Fibroblast of lung (primary cell): ENCODE results near the gene TMC5.

Experiments
- EZH2 ChIP-seq: IDR thresholded peaks from 2 replicates; pipeline ENCODE4 v1.5.1; 2012; ENCODE audit warnings: low read length, control low read depth, mild to moderate bottlenecking; ENCODE audit errors: missing control alignments
- TF ChIP-seq, protein P1 (sequence below), 2 donors: IDR thresholded peaks in 1 of 2; conservative IDR thresholded peaks in 1 of 2; 1 replicate in 1 of 2; 2 replicates in 1 of 2; pipeline ENCODE4 v1.5.1; 2011 to 2012; ENCODE audit warnings: low read length in 2 of 2, control low read depth in 1 of 2, inconsistent platforms in 1 of 2, low read depth in 1 of 2, mild to moderate bottlenecking in 1 of 2

- TF ChIP-seq, protein P1, sequence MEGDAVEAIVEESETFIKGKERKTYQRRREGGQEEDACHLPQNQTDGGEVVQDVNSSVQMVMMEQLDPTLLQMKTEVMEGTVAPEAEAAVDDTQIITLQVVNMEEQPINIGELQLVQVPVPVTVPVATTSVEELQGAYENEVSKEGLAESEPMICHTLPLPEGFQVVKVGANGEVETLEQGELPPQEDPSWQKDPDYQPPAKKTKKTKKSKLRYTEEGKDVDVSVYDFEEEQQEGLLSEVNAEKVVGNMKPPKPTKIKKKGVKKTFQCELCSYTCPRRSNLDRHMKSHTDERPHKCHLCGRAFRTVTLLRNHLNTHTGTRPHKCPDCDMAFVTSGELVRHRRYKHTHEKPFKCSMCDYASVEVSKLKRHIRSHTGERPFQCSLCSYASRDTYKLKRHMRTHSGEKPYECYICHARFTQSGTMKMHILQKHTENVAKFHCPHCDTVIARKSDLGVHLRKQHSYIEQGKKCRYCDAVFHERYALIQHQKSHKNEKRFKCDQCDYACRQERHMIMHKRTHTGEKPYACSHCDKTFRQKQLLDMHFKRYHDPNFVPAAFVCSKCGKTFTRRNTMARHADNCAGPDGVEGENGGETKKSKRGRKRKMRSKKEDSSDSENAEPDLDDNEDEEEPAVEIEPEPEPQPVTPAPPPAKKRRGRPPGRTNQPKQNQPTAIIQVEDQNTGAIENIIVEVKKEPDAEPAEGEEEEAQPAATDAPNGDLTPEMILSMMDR (conservative IDR thresholded peaks at IDR 0.05 in 1 of 2, IDR thresholded peaks at IDR 0.05 in 1 of 2; ENCODE audit: low read depth in 1 of 2, low read length in 2 of 2), result no peak
- TF ChIP-seq EZH2, result no peak
Measured at GRCh38 chr16:19524616-19525384, 107.1 kb downstream of the TMC5 start.
